SK-N-MC (cell line): ENCODE measurements around the gene TPBGL.

ENCODE experiments used
- DNase-seq: peaks from one replicate; pipeline ENCODE4 v3.0.0-alpha.2; 2011; ENCODE audit warnings: low read depth, low spot score
- H3K27ac ChIP-seq: fragments of 200-600 bp; sonication (generic); 2 replicates; pipeline ENCODE4 v1.5.1; 2016; ENCODE audit warnings: mixed run types
- H3K36me3 ChIP-seq: fragments of 200-600 bp; sonication (generic); 2 replicates; pipeline ENCODE4 v1.6.1; 2017; ENCODE audit warnings: antibody characterized with exemption, low read length, mixed read lengths; ENCODE audit not compliant: insufficient read depth
- H3K4me3 ChIP-seq: fragments of 200-600 bp; sonication (generic); 2 replicates; pipeline ENCODE4 v1.5.1; 2016
- H3K9ac ChIP-seq: fragments of 200-600 bp; sonication (generic); 2 replicates; pipeline ENCODE4 v1.8.0; 2017; ENCODE audit warnings: mixed run types, mixed read lengths; ENCODE audit not compliant: insufficient read length
- H3K9me3 ChIP-seq: fragments of 200-600 bp; sonication (generic); 2 replicates; pipeline ENCODE4 v1.6.1; 2017; ENCODE audit warnings: low read depth, mild to moderate bottlenecking, antibody characterized with exemption, low read length, moderate library complexity, mixed read lengths
- EZH2 ChIP-seq: fragments of 200-600 bp; sonication (generic); IDR thresholded peaks from one replicate; pipeline ENCODE4 v1.6.1; 2017; ENCODE audit warnings: antibody characterized with exemption
- FOXP2 ChIP-seq: optimal IDR thresholded peaks from 2 replicates; pipeline ENCODE3; 2011; ENCODE audit warnings: mild to moderate bottlenecking, moderate library complexity; ENCODE audit not compliant: insufficient read depth; ENCODE audit errors: extremely low read length, control extremely low read depth
- POLR2AphosphoS5 ChIP-seq: IDR thresholded peaks from 2 replicates; pipeline ENCODE4 v1.6.1; 2012; ENCODE audit warnings: mild to moderate bottlenecking, low read depth, low read length, borderline replicate concordance

The TPBGL gene

DNA sequence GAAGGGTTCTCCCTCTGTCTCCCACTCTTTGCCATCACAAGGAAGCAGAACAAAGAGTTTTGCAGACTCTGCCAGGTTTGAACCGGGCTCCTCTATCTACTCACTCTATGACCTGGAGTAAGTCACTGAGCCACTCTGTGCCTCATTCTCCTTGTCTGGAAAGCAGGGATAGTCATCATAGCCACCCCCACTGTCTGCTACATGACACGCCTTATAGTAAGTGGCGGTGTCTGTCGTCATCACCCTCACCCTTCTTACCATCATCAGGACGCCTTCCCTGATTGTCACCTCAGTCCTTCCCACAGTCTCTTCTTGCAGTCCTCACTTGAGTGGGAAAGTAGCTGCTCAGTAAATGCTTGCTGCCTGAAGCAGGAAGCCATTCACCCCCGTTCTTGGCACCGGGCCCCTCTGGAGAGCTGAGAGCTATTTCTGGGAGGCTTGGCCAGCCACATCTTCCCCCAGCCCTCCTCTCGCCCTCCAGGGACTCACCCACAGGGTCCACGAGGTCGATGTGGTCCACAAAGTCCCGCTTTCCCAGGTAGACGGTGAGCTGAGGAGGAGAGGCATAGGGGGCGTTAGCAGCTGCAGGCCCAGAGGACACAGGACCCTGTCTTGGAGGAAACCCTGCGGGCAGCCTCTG, 46.4 kb downstream of the TPBGL start:
- TF ChIP-seq FOXP2, result no peak
- TF ChIP-seq POLR2AphosphoS5, result no peak
- no peak for TF ChIP-seq EZH2

DNA sequence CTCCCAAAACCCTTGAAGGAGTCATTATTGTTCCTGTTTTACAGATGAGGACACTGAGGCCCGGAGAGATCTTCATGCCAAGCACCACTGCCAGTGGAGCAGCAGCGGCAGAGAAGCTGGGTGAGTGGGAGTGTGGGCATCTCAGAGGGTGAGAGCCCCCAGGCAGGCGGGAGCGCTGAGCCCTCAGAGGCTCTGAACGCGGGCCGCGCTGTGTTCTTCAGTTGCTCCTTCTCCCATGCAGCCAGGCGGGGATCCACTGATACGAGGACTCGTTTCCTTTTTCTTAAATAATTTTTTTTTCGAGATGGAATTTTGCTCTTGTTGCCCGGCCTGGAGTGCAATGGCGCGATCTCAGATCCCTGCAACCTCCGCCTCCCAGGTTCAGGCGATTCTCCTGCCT, 47.0 kb downstream of the TPBGL start:
- no peak for DNase-seq
- Histone ChIP-seq H3K9ac (no peak overlapping the region), H3K36me3 (no peaks in the 10 kb centered on the region), H3K4me3 (no peak overlapping the region), H3K9me3 (no peaks in the 10 kb centered on the region), H3K27ac (no peak overlapping the region)
- no peak for TF ChIP-seq FOXP2
- no peak for TF ChIP-seq POLR2AphosphoS5
- no peak for TF ChIP-seq EZH2

More for the DNA sequence above, 46.4 kb downstream of the TPBGL start:
- Histone ChIP-seq H3K36me3 (no peaks in the 10 kb centered on the region), H3K27ac (no peak overlapping the region), H3K4me3 (no peak overlapping the region), H3K9ac (no peak overlapping the region), H3K9me3 (no peaks in the 10 kb centered on the region)
- DNase-seq, result no peak

DNA sequence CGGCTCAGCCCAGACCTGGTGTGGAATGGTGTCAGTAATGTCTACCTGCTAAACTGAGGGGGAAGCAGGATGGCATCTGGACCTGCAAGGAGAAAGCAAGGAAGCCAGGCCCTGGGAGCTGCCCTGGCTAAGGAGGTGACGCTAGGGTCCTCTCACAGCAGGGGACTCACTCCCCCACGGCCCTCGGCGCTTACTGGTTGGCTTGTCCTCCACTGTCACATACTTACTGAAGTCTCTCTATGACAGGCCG, 48.9 kb downstream of the TPBGL start:
- H3K9me3 ChIP-seq, result no peaks in the 10 kb centered on the region
- no peak for TF ChIP-seq POLR2AphosphoS5

DNA sequence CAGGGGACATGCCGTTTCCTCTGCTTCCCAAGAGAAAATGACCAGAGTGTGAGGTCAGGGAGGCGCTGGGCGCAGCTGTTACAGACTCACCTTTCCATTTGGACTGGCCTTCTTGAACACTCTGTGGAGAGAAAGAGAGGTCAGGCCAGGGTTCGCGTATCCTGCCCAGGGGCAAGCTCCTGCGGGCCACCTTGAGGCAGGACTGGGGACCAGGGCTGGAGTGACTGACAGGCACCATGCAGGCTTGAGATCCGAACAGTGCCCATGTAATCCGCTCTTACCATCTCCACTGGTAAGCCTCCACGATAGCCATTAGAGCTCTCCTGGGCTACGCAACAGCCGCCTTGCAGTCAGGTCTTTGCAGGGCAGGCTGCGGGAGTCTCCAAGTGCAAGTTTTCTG, 49.3 kb downstream of the TPBGL start:
- no peak for DNase-seq
- Histone ChIP-seq H3K9ac (no peak overlapping the region), H3K9me3 (no peaks in the 10 kb centered on the region), H3K4me3 (no peak overlapping the region), H3K27ac (no peak overlapping the region), H3K36me3 (no peaks in the 10 kb centered on the region)
- TF ChIP-seq FOXP2 (no peak), POLR2AphosphoS5 (no peak), EZH2 (no peak)

More for the DNA sequence above, 48.9 kb downstream of the TPBGL start:
- no peak overlapping the region for H3K4me3 ChIP-seq
- no peaks in the 10 kb centered on the region for H3K36me3 ChIP-seq
- DNase-seq, result no peak
- no peak overlapping the region for H3K27ac ChIP-seq
- H3K9ac ChIP-seq, result no peak overlapping the region

DNA sequence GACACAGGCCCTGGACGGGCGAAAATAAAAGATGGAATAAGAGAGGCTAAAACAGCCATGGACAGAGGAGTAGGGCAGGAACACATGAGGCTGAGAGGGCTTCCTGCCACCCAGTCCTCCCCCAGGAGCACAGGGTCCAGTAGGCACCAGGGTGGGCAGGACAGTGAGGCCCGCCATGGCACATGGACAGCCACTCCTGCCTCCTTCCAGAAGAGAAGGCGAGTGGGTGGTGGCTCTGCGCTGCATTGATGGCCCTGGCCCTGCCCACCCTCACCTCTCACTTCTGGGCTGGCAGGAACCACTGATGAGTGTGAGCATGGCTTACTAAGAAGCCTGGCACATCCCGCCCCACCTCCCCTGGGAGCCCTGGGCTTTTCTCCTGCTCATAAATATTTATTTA, 51.2 kb downstream of the TPBGL start:
- Histone ChIP-seq H3K9ac (no peak overlapping the region), H3K4me3 (no peak overlapping the region), H3K9me3 (no peaks in the 10 kb centered on the region), H3K36me3 (no peaks in the 10 kb centered on the region), H3K27ac (no peak overlapping the region)
- DNase-seq, result no peak
- TF ChIP-seq POLR2AphosphoS5 (no peak), EZH2 (no peak)

DNA sequence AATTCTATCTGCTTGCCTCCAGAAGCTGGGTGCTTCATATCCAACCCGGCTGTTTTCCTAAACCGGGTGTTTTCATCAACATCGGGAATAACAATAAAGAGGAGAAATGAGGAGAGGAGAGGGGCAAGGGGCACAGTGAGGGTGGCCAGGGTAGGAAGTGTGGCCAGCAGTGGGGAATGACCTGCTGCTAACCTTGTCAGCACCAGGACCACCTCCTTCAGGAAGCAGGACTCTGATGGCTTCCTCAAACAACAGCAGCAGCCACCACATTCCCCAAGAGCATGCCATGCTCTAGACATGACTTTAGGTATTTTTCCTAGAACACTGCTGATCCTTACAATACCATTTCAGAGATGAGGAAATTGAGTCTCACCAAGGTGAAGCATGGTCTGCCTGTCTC, 52.4 kb downstream of the TPBGL start:
- no peaks in the 10 kb centered on the region for H3K36me3 ChIP-seq
- H3K4me3 ChIP-seq, result no peak overlapping the region
- H3K9ac ChIP-seq, result no peak overlapping the region
- no peaks in the 10 kb centered on the region for H3K9me3 ChIP-seq
- TF ChIP-seq EZH2 (no peak), FOXP2 (no peak), POLR2AphosphoS5 (no peak)
- DNase-seq, result no peak
- H3K27ac ChIP-seq, result no peak overlapping the region
